Mesenchymal stem cell (in vitro differentiated cells and primary cell): ENCODE data around the gene P2RX1.

Experiments used
- DNase-seq: peaks from one replicate; pipeline ENCODE4 v3.0.0-alpha.2; 2013
- H2AFZ ChIP-seq: one replicate; pipeline ENCODE4 v1.6.1; 2013; ENCODE audit warnings: low read depth, mild to moderate bottlenecking, control low read depth, inconsistent platforms, low read length, moderate library complexity
- H2AK5ac ChIP-seq: 2 replicates; pipeline ENCODE4 v1.6.1; 2013; ENCODE audit warnings: low read length, moderate library complexity, mild to moderate bottlenecking, inconsistent platforms; ENCODE audit not compliant: severe bottlenecking
- H2BK120ac ChIP-seq: one replicate; pipeline ENCODE4 v1.6.1; 2013; ENCODE audit warnings: low read depth, mild to moderate bottlenecking, inconsistent platforms, low read length, moderate library complexity
- H2BK12ac ChIP-seq, 2 experiments: one replicate each; pipeline ENCODE4 v1.6.1; 2013; ENCODE audit warnings: inconsistent platforms in 2 of 2, low read length in 2 of 2, mild to moderate bottlenecking in 2 of 2, moderate library complexity in 2 of 2, control low read depth in 1 of 2
- H2BK15ac ChIP-seq: one replicate; pipeline ENCODE4 v1.6.1; 2013; ENCODE audit warnings: mild to moderate bottlenecking, low read depth, inconsistent platforms; ENCODE audit not compliant: poor library complexity, severe bottlenecking
- H2BK5ac ChIP-seq: 2 replicates; pipeline ENCODE4 v1.6.1; 2013; ENCODE audit warnings: low read depth, mild to moderate bottlenecking, low read length, control low read depth, inconsistent platforms; ENCODE audit not compliant: poor library complexity, severe bottlenecking
- H3K14ac ChIP-seq, 2 experiments: one replicate each; pipeline ENCODE4 v1.6.1; 2013; ENCODE audit warnings: inconsistent platforms in 2 of 2, low read length in 2 of 2, control low read depth in 1 of 2, mild to moderate bottlenecking in 1 of 2, moderate library complexity in 1 of 2
- H3K18ac ChIP-seq, 2 experiments: one replicate each; pipeline ENCODE4 v1.6.1; 2013; ENCODE audit warnings: inconsistent platforms in 2 of 2, low read length in 2 of 2, control low read depth in 1 of 2, low read depth in 1 of 2, mild to moderate bottlenecking in 1 of 2
- H3K23ac ChIP-seq, 2 experiments: one replicate each; pipeline ENCODE4 v1.6.1; 2013; ENCODE audit warnings: inconsistent platforms in 2 of 2, low read length in 2 of 2, mild to moderate bottlenecking in 2 of 2, moderate library complexity in 2 of 2, control low read depth in 1 of 2
- H3K27ac ChIP-seq: 2 replicates; pipeline ENCODE4 v1.5.1; 2013; ENCODE audit warnings: mild to moderate bottlenecking, moderate library complexity, low read length, control low read depth, inconsistent platforms; ENCODE audit not compliant: poor library complexity, severe bottlenecking
- H3K27me3 ChIP-seq, 2 experiments: 2 replicates each; pipeline versions ENCODE4 v1.6.1 to v1.7.0; 2013; ENCODE audit warnings: low read length in 2 of 2, mild to moderate bottlenecking in 2 of 2, moderate library complexity in 2 of 2, control low read depth in 1 of 2, inconsistent platforms in 1 of 2; ENCODE audit not compliant: control insufficient read depth in 1 of 2, insufficient read depth in 1 of 2
- H3K36me3 ChIP-seq, 2 experiments: 2 replicates each; pipeline versions ENCODE4 v1.6.1 to v1.7.0; 2013; ENCODE audit warnings: low read length in 2 of 2, control low read depth in 1 of 2, inconsistent platforms in 1 of 2, low read depth in 1 of 2, mild to moderate bottlenecking in 1 of 2; ENCODE audit not compliant: insufficient read depth in 2 of 2, control insufficient read depth in 1 of 2
- H3K4ac ChIP-seq, 2 experiments: one replicate each; pipeline ENCODE4 v1.6.1; 2013; ENCODE audit warnings: inconsistent platforms in 2 of 2, low read length in 2 of 2, mild to moderate bottlenecking in 2 of 2, moderate library complexity in 2 of 2, control low read depth in 1 of 2, low read depth in 1 of 2
- H3K4me1 ChIP-seq: 2 replicates; pipeline ENCODE4 v1.6.1; 2013; ENCODE audit warnings: low read depth, low read length, control low read depth; ENCODE audit not compliant: control insufficient read depth, insufficient read depth
- H3K4me2 ChIP-seq: 2 replicates; pipeline ENCODE4 v1.6.1; 2013; ENCODE audit warnings: low read length, mild to moderate bottlenecking, inconsistent platforms; ENCODE audit not compliant: poor library complexity, severe bottlenecking
- H3K4me3 ChIP-seq, 2 experiments: 2 replicates each; pipeline versions ENCODE4 v1.5.1 to v1.7.0; 2013; ENCODE audit warnings: low read length in 2 of 2, mild to moderate bottlenecking in 2 of 2, control low read depth in 1 of 2, low read depth in 1 of 2; ENCODE audit not compliant: insufficient read depth in 1 of 2
- H3K79me1 ChIP-seq: replicated peaks from 2 replicates; pipeline ENCODE4 v1.6.1; 2013; ENCODE audit warnings: mild to moderate bottlenecking, control low read depth, low read length, inconsistent platforms; ENCODE audit not compliant: poor library complexity, severe bottlenecking
- H3K9ac ChIP-seq: 2 replicates; pipeline ENCODE4 v1.7.0; 2013; ENCODE audit warnings: mild to moderate bottlenecking, low read length, moderate library complexity
- H3K9me3 ChIP-seq: 2 replicates; pipeline ENCODE4 v1.7.0; 2013; ENCODE audit warnings: mild to moderate bottlenecking, low read length; ENCODE audit not compliant: control insufficient read depth
- H4K8ac ChIP-seq: one replicate; pipeline ENCODE4 v1.6.1; 2013; ENCODE audit warnings: inconsistent platforms, mild to moderate bottlenecking, low read length, moderate library complexity
- H4K91ac ChIP-seq: one replicate; pipeline ENCODE4 v1.6.1; 2013; ENCODE audit warnings: mild to moderate bottlenecking, low read length, inconsistent platforms
- WGBS: methylation state at CpG from one replicate; pipeline ENCODE4 v1.1.7; 2013; ENCODE audit warnings: mixed read lengths; 5-methylcytosine and 5-hydroxymethylcytosine counted together

P2RX1 gene

GRCh38 chr17:3866276-3866675 lies 50.0 kb downstream of the P2RX1 start:
- no peak overlapping the region for H3K4me2 ChIP-seq
- H4K91ac ChIP-seq = no peak overlapping the region
- no peaks in the 10 kb centered on the region for H3K79me1 ChIP-seq
- no peak overlapping the region for H3K27ac ChIP-seq
- H3K4me3 ChIP-seq = no peak overlapping the region
- H3K4ac ChIP-seq = no peak overlapping the region
- H2AFZ ChIP-seq = no peak overlapping the region
- no peak overlapping the region for H3K14ac ChIP-seq
- no peak overlapping the region for H4K8ac ChIP-seq
- H3K9me3 ChIP-seq = no peaks in the 10 kb centered on the region
- no peak overlapping the region for H2BK15ac ChIP-seq
- H3K23ac ChIP-seq = no peak overlapping the region
- H3K4me1 ChIP-seq = peaks cover 24% of the 10 kb centered on the region
- H2BK12ac ChIP-seq = no peak overlapping the region
- no peak overlapping the region for H2BK5ac ChIP-seq
- no peaks in the 10 kb centered on the region for H3K27me3 ChIP-seq
- 96% methylated on average over 21 of the region's 21 CpGs for WGBS
- H2BK120ac ChIP-seq = no peak overlapping the region
- no peak overlapping the region for H3K18ac ChIP-seq
- DNase-seq = no peak
- H3K36me3 ChIP-seq = peaks cover 19 to 40% of the 10 kb centered on the region in 2 experiments
- no peak overlapping the region for H2AK5ac ChIP-seq
- H3K9ac ChIP-seq = no peak overlapping the region

- Histone ChIP-seq H2BK12ac (no peak overlapping the region), H2BK5ac (no peak overlapping the region), H3K4me1 (peaks cover 19% of the 10 kb centered on the region), H2BK120ac (no peak overlapping the region), H4K8ac (no peak overlapping the region), H2BK15ac (no peak overlapping the region), H3K27ac (no peak overlapping the region), H3K79me1 (no peaks in the 10 kb centered on the region), H3K23ac (no peak overlapping the region), H3K4me3 (no peak overlapping the region), H3K9ac (no peak overlapping the region), H3K36me3 (peaks cover 25 to 49% of the 10 kb centered on the region in 2 experiments), H3K4me2 (no peak overlapping the region), H3K9me3 (no peaks in the 10 kb centered on the region), H2AK5ac (no peak overlapping the region), H3K18ac (no peak overlapping the region), H4K91ac (no peak overlapping the region), H3K27me3 (no peaks in the 10 kb centered on the region), H3K14ac (no peak overlapping the region), H3K4ac (no peak overlapping the region), H2AFZ (no peak overlapping the region)
- 92% methylated on average over 8 of the region's 8 CpGs for WGBS
- no peak for DNase-seq
These were observed 51.1 kb downstream of the P2RX1 start for GRCh38 chr17:3865176-3865575.

GRCh38 chr17:3864534-3864933 lies 51.7 kb downstream of the P2RX1 start:
- no peaks in the 10 kb centered on the region for H3K27me3 ChIP-seq
- no peak for DNase-seq
- H3K79me1 ChIP-seq = no peaks in the 10 kb centered on the region
- H4K8ac ChIP-seq = no peak overlapping the region
- no peak overlapping the region for H2BK120ac ChIP-seq
- H3K4me3 ChIP-seq = no peak overlapping the region
- no peak overlapping the region for H2BK12ac ChIP-seq
- H3K4me1 ChIP-seq = peaks cover 19% of the 10 kb centered on the region
- H3K23ac ChIP-seq = no peak overlapping the region
- H2AK5ac ChIP-seq = peak overlapping the region; percentile 57
- no peak overlapping the region for H3K9ac ChIP-seq
- H3K4me2 ChIP-seq = no peak overlapping the region
- no peak overlapping the region for H3K14ac ChIP-seq
- H2BK5ac ChIP-seq = no peak overlapping the region
- H4K91ac ChIP-seq = no peak overlapping the region
- H2BK15ac ChIP-seq = no peak overlapping the region
- 90% methylated on average over 10 of the region's 10 CpGs for WGBS
- H3K27ac ChIP-seq = no peak overlapping the region
- H3K18ac ChIP-seq = no peak overlapping the region
- H3K9me3 ChIP-seq = no peaks in the 10 kb centered on the region
- H2AFZ ChIP-seq = no peak overlapping the region
- no peak overlapping the region for H3K4ac ChIP-seq
- H3K36me3 ChIP-seq = peaks cover 27 to 50% of the 10 kb centered on the region in 2 experiments

GRCh38 chr17:3861761-3862681 lies 54.2 kb downstream of the P2RX1 start:
- no peak overlapping the region for H2BK12ac ChIP-seq
- no peaks in the 10 kb centered on the region for H3K9me3 ChIP-seq
- H3K9ac ChIP-seq = no peak overlapping the region
- no peak overlapping the region for H4K8ac ChIP-seq
- H2AK5ac ChIP-seq = no peak overlapping the region
- DNase-seq = no peak
- H3K36me3 ChIP-seq = peaks cover 22 to 34% of the 10 kb centered on the region in 2 experiments
- no peak overlapping the region for H3K23ac ChIP-seq
- no peak overlapping the region for H4K91ac ChIP-seq
- peaks cover 0 to 6% of the 10 kb centered on the region in 2 experiments for H3K27me3 ChIP-seq
- H3K4me1 ChIP-seq = peaks cover 14% of the 10 kb centered on the region
- no peak overlapping the region for H3K4me2 ChIP-seq
- H2BK15ac ChIP-seq = no peak overlapping the region
- no peak overlapping the region for H3K27ac ChIP-seq
- no peak overlapping the region for H3K4ac ChIP-seq
- H2BK120ac ChIP-seq = no peak overlapping the region
- 94% methylated on average over 26 of the region's 28 CpGs for WGBS
- H2BK5ac ChIP-seq = no peak overlapping the region
- H3K4me3 ChIP-seq = no peak overlapping the region
- no peak overlapping the region for H3K14ac ChIP-seq
- no peak overlapping the region for H2AFZ ChIP-seq
- H3K79me1 ChIP-seq = no peaks in the 10 kb centered on the region
- H3K18ac ChIP-seq = no peak overlapping the region
